ENCODE results near the gene PCDH19.

- TF ChIP-seq CTCF (IDR thresholded peaks at IDR 0.05) (no peak), POLR2A (IDR thresholded peaks at IDR 0.05) (no peak)
These were observed 81.7 kb downstream of the PCDH19 start for GRCh38 chrX:100328351-100328750.

Measured in testis (tissue), 2 donors.